Immature natural killer cell (primary cell): ENCODE measurements around the gene DLG2. TPM values are rescaled to one million over a fixed set of nuclear protein-coding genes. Genes with fewer than 3 reads are reported as not detected.

ENCODE experiments used
- DNase-seq, 3 donors: peaks; one replicate each; pipeline ENCODE4 v3.0.0; 2022; ENCODE audit warnings: mixed read lengths in 1 of 3
- H3K27ac Mint-ChIP-seq, 6 donors: one replicate each; pipeline ENCODE4 v1.8.0; 2020; ENCODE audit warnings: mixed read lengths in 6 of 6, mild to moderate bottlenecking in 5 of 6, inconsistent platforms in 4 of 6, moderate library complexity in 3 of 6
- H3K27me3 Mint-ChIP-seq, 3 donors: one replicate each; pipeline ENCODE4 v1.8.0; 2020 to 2021; ENCODE audit warnings: low read depth in 3 of 3, mild to moderate bottlenecking in 3 of 3, mixed read lengths in 3 of 3, moderate library complexity in 3 of 3, inconsistent platforms in 1 of 3
- H3K36me3 Mint-ChIP-seq, 3 donors: one replicate each; pipeline ENCODE4 v1.8.0; 2020; ENCODE audit warnings: mixed read lengths in 3 of 3, inconsistent platforms in 2 of 3, mild to moderate bottlenecking in 2 of 3
- H3K4me1 Mint-ChIP-seq, 2 donors: one replicate each; pipeline ENCODE4 v1.8.0; 2020; ENCODE audit warnings: inconsistent platforms in 2 of 2, mild to moderate bottlenecking in 2 of 2, mixed read lengths in 2 of 2, moderate library complexity in 1 of 2
- H3K4me3 Mint-ChIP-seq, 5 donors: one replicate each; pipeline ENCODE4 v1.8.0; 2020; ENCODE audit warnings: mild to moderate bottlenecking in 5 of 5, mixed read lengths in 5 of 5, inconsistent platforms in 3 of 5, moderate library complexity in 3 of 5
- H3K9me3 Mint-ChIP-seq, 6 donors: one replicate each; pipeline ENCODE4 v1.8.0; 2020; ENCODE audit warnings: mild to moderate bottlenecking in 6 of 6, mixed read lengths in 6 of 6, inconsistent platforms in 4 of 6, moderate library complexity in 3 of 6
- polyA plus RNA-seq, 3 donors: library from polyadenylated mRNA; unstranded; fragments of 300-500 nt; fragmentation: Illumina TruSeq; gene quantifications; one replicate each; pipeline ENCODE4 v1.2.3, GENCODE V29; 2021

DLG2 gene
- polyA plus RNA-seq, 3 donors from 2014 or later, result 0.57 to 1.9 (median 1.2) TPM

- H3K9me3 Mint-ChIP-seq, result no peaks in the 10 kb centered on the region
- DNase-seq, result no peak
- H3K27ac Mint-ChIP-seq, result no peak overlapping the region
- no peaks in the 10 kb centered on the region for H3K36me3 Mint-ChIP-seq
- peaks cover 0 to 3% (median 0%) of the 10 kb centered on the region in 3 donors for H3K27me3 Mint-ChIP-seq
- H3K4me1 Mint-ChIP-seq, result no peaks in the 10 kb centered on the region
- no peak overlapping the region for H3K4me3 Mint-ChIP-seq
Observed at GRCh38 chr11:83826078-83826477, 1801.1 kb downstream of the DLG2 start.

GRCh38 chr11:83823461-83824025, 1803.6 kb downstream of the DLG2 start:
- Mint-ChIP-seq H3K4me3 (no peak overlapping the region), H3K27ac (no peak overlapping the region), H3K4me1 (no peaks in the 10 kb centered on the region), H3K9me3 (no peaks in the 10 kb centered on the region), H3K36me3 (no peaks in the 10 kb centered on the region), H3K27me3 (peaks cover 0 to 3% (median 0%) of the 10 kb centered on the region in 3 donors)
- no peak for DNase-seq

GRCh38 chr11:83819931-83820549, 1807.1 kb downstream of the DLG2 start:
- Mint-ChIP-seq H3K27me3 (no peaks in the 10 kb centered on the region), H3K36me3 (no peaks in the 10 kb centered on the region), H3K4me1 (no peaks in the 10 kb centered on the region), H3K4me3 (no peak overlapping the region), H3K9me3 (no peaks in the 10 kb centered on the region), H3K27ac (no peak overlapping the region)
- DNase-seq, result no peak

- no peaks in the 10 kb centered on the region for H3K27me3 Mint-ChIP-seq
- H3K4me1 Mint-ChIP-seq, result no peaks in the 10 kb centered on the region
- no peak overlapping the region for H3K4me3 Mint-ChIP-seq
- no peak overlapping the region for H3K27ac Mint-ChIP-seq
- no peak for DNase-seq
- no peaks in the 10 kb centered on the region for H3K36me3 Mint-ChIP-seq
- peaks cover 0 to 3% (median 0%) of the 10 kb centered on the region in 6 donors for H3K9me3 Mint-ChIP-seq
Observed at GRCh38 chr11:83818349-83818748, 1808.8 kb downstream of the DLG2 start.

GRCh38 chr11:83816572-83817187, 1810.5 kb downstream of the DLG2 start:
- no peak for DNase-seq
- H3K27me3 Mint-ChIP-seq, result peaks cover 0 to 2% (median 0%) of the 10 kb centered on the region in 3 donors
- no peak overlapping the region for H3K27ac Mint-ChIP-seq
- no peak overlapping the region for H3K4me3 Mint-ChIP-seq
- no peaks in the 10 kb centered on the region for H3K4me1 Mint-ChIP-seq
- no peaks in the 10 kb centered on the region for H3K36me3 Mint-ChIP-seq
- H3K9me3 Mint-ChIP-seq, result peaks cover 0 to 3% (median 0%) of the 10 kb centered on the region in 6 donors

- no peak overlapping the region for H3K27ac Mint-ChIP-seq
- no peaks in the 10 kb centered on the region for H3K36me3 Mint-ChIP-seq
- H3K4me3 Mint-ChIP-seq, result no peak overlapping the region
- H3K4me1 Mint-ChIP-seq, result no peaks in the 10 kb centered on the region
- peaks cover 0 to 3% (median 0%) of the 10 kb centered on the region in 6 donors for H3K9me3 Mint-ChIP-seq
- no peak for DNase-seq
- peaks cover 0 to 2% (median 0%) of the 10 kb centered on the region in 3 donors for H3K27me3 Mint-ChIP-seq
Observed at GRCh38 chr11:83815736-83816135, 1811.4 kb downstream of the DLG2 start.

- Mint-ChIP-seq H3K27ac (no peak overlapping the region), H3K4me1 (no peaks in the 10 kb centered on the region), H3K27me3 (peaks cover 0 to 4% (median 0%) of the 10 kb centered on the region in 3 donors), H3K9me3 (peaks cover 0 to 3% (median 0%) of the 10 kb centered on the region in 6 donors), H3K36me3 (no peaks in the 10 kb centered on the region), H3K4me3 (no peak overlapping the region)
- no peak for DNase-seq
Observed at GRCh38 chr11:83813296-83813695, 1813.8 kb downstream of the DLG2 start.

GRCh38 chr11:83809274-83809673, 1817.9 kb downstream of the DLG2 start:
- H3K4me1 Mint-ChIP-seq, result no peaks in the 10 kb centered on the region
- DNase-seq, result no peak
- H3K4me3 Mint-ChIP-seq, result no peak overlapping the region
- no peak overlapping the region for H3K27ac Mint-ChIP-seq
- H3K27me3 Mint-ChIP-seq, result peaks cover 0 to 6% (median 2%) of the 10 kb centered on the region in 3 donors
- H3K36me3 Mint-ChIP-seq, result no peaks in the 10 kb centered on the region
- peaks cover 0 to 4% (median 0%) of the 10 kb centered on the region in 6 donors for H3K9me3 Mint-ChIP-seq

- H3K4me3 Mint-ChIP-seq, result no peak overlapping the region
- H3K9me3 Mint-ChIP-seq, result peaks cover 0 to 4% (median 2%) of the 10 kb centered on the region in 6 donors
- no peaks in the 10 kb centered on the region for H3K4me1 Mint-ChIP-seq
- no peak for DNase-seq
- H3K27me3 Mint-ChIP-seq, result peaks cover 0 to 4% (median 2%) of the 10 kb centered on the region in 3 donors
- H3K27ac Mint-ChIP-seq, result no peak overlapping the region
- no peaks in the 10 kb centered on the region for H3K36me3 Mint-ChIP-seq
Observed at GRCh38 chr11:83801799-83802198, 1825.3 kb downstream of the DLG2 start.

GRCh38 chr11:83793310-83793709, 1833.8 kb downstream of the DLG2 start:
- DNase-seq, result no peak
- H3K4me1 Mint-ChIP-seq, result no peaks in the 10 kb centered on the region
- H3K36me3 Mint-ChIP-seq, result no peaks in the 10 kb centered on the region
- no peak overlapping the region for H3K4me3 Mint-ChIP-seq
- H3K27me3 Mint-ChIP-seq, result peaks cover 0 to 4% (median 0%) of the 10 kb centered on the region in 3 donors
- H3K9me3 Mint-ChIP-seq, result peaks cover 0 to 4% (median 1%) of the 10 kb centered on the region in 6 donors
- no peak overlapping the region for H3K27ac Mint-ChIP-seq

GRCh38 chr11:83791557-83791956, 1835.6 kb downstream of the DLG2 start:
- no peak for DNase-seq
- H3K4me3 Mint-ChIP-seq, result no peak overlapping the region
- H3K27ac Mint-ChIP-seq, result no peak overlapping the region
- peaks cover 0 to 4% (median under 1%) of the 10 kb centered on the region in 6 donors for H3K9me3 Mint-ChIP-seq
- no peaks in the 10 kb centered on the region for H3K4me1 Mint-ChIP-seq
- peaks cover 0 to 2% (median 0%) of the 10 kb centered on the region in 3 donors for H3K27me3 Mint-ChIP-seq
- no peaks in the 10 kb centered on the region for H3K36me3 Mint-ChIP-seq

- no peak overlapping the region for H3K4me3 Mint-ChIP-seq
- peaks cover 0 to 6% (median 0%) of the 10 kb centered on the region in 6 donors for H3K9me3 Mint-ChIP-seq
- DNase-seq, result no peak
- no peaks in the 10 kb centered on the region for H3K36me3 Mint-ChIP-seq
- H3K27me3 Mint-ChIP-seq, result peaks cover 0 to 1% (median 0%) of the 10 kb centered on the region in 3 donors
- no peaks in the 10 kb centered on the region for H3K4me1 Mint-ChIP-seq
- H3K27ac Mint-ChIP-seq, result no peak overlapping the region
Observed at GRCh38 chr11:83785942-83786341, 1841.2 kb downstream of the DLG2 start.

GRCh38 chr11:83784419-83784818, 1842.7 kb downstream of the DLG2 start:
- H3K27ac Mint-ChIP-seq, result no peak overlapping the region
- no peak for DNase-seq
- peaks cover 0 to 1% (median 0%) of the 10 kb centered on the region in 3 donors for H3K27me3 Mint-ChIP-seq
- H3K9me3 Mint-ChIP-seq, result peaks cover 0 to 3% (median 0%) of the 10 kb centered on the region in 6 donors
- no peaks in the 10 kb centered on the region for H3K4me1 Mint-ChIP-seq
- no peaks in the 10 kb centered on the region for H3K36me3 Mint-ChIP-seq
- H3K4me3 Mint-ChIP-seq, result no peak overlapping the region

- Mint-ChIP-seq H3K36me3 (no peaks in the 10 kb centered on the region), H3K4me1 (no peaks in the 10 kb centered on the region)
Observed at GRCh38 chr11:83782329-83782728, 1844.8 kb downstream of the DLG2 start.

More at GRCh38 chr11:83782329-83782728, 1844.8 kb downstream of the DLG2 start:
- DNase-seq, result no peak
- Mint-ChIP-seq H3K4me3 (no peak overlapping the region), H3K9me3 (peaks cover 0 to 3% (median 0%) of the 10 kb centered on the region in 6 donors), H3K27ac (no peak overlapping the region), H3K27me3 (peaks cover 0 to 3% (median 1%) of the 10 kb centered on the region in 3 donors)
